Tibial nerve (tissue), 4 donors: ENCODE results near the gene FAT2.

Experiments
- CTCF ChIP-seq, 5 experiments: fragments of 200-600 bp in 3 of 5; fragments of 450-650 bp in 2 of 5; sonication (generic) in 3 of 5; IDR thresholded peaks; one replicate each; pipeline ENCODE4 v1.5.1; 2016 to 2019; ENCODE audit warnings: antibody characterized with exemption in 5 of 5, mild to moderate bottlenecking in 3 of 5, moderate library complexity in 2 of 5
- EP300 ChIP-seq, 2 donors: sonication (generic); formaldehyde crosslinking; IDR thresholded peaks; one replicate each; pipeline ENCODE4 v1.6.1; 2017; ENCODE audit warnings: antibody characterized with exemption in 2 of 2, mild to moderate bottlenecking in 1 of 2

GRCh38 chr5:151619812-151620460 lies 28.8 kb upstream of the FAT2 start:
- no peak for TF ChIP-seq CTCF (IDR thresholded peaks at IDR 0.05)
- TF ChIP-seq EP300 (IDR thresholded peaks at IDR 0.05), result no peak
